ENCODE results near the gene HSBP1L1. TPM values are rescaled to one million over a fixed set of nuclear protein-coding genes. Genes with fewer than 3 reads are reported as not detected.

The HSBP1L1 gene
- total RNA-seq, 3 donors from 2014 or later, result 24.6 to 42.1 (median 38.3) TPM

GRCh38 chr18:79930020-79930642, 34.3 kb upstream of the HSBP1L1 start:
- DNase-seq (ENCODE audit: low spot score in 2 of 2), result no peak
- intact Hi-C loops (cut with DNase I; ENCODE audit: low total_unique reads), result no loop called here
- Histone ChIP-seq H3K9me3 (peaks cover 19 to 41% of the 10 kb centered on the region in 2 donors), H3K27ac (no peak overlapping the region), H3K4me3 (no peak overlapping the region), H3K27me3 (no peaks in the 10 kb centered on the region), H3K36me3 (no peaks in the 10 kb centered on the region), H3K4me1 (no peaks in the 10 kb centered on the region)
- TF ChIP-seq CTCF (IDR thresholded peaks at IDR 0.05) (no peak), POLR2AphosphoS5 (IDR thresholded peaks at IDR 0.05) (no peak), POLR2A (IDR thresholded peaks at IDR 0.05) (no peak)

- H3K4me1 ChIP-seq, result no peaks in the 10 kb centered on the region
- peak in 1 of 2 donors; percentile 10 for DNase-seq (ENCODE audit: low spot score in 2 of 2)
- no peak overlapping the region for H3K27ac ChIP-seq
- no peaks in the 10 kb centered on the region for H3K36me3 ChIP-seq
- no peak overlapping the region for H3K4me3 ChIP-seq
- TF ChIP-seq POLR2A (IDR thresholded peaks at IDR 0.05) (no peak), CTCF (IDR thresholded peaks at IDR 0.05) (no peak), POLR2AphosphoS5 (IDR thresholded peaks at IDR 0.05) (no peak)
- peaks cover 24 to 41% of the 10 kb centered on the region in 2 donors for H3K9me3 ChIP-seq
- H3K27me3 ChIP-seq, result no peaks in the 10 kb centered on the region
- intact Hi-C loops (cut with DNase I; ENCODE audit: low total_unique reads), result no loop called here
Measured at GRCh38 chr18:79931475-79931874, 33.0 kb upstream of the HSBP1L1 start.

GRCh38 chr18:79932907-79933306, 31.5 kb upstream of the HSBP1L1 start:
- Histone ChIP-seq H3K27ac (no peak overlapping the region), H3K36me3 (no peaks in the 10 kb centered on the region), H3K4me3 (no peak overlapping the region), H3K27me3 (no peaks in the 10 kb centered on the region), H3K9me3 (peaks cover 24 to 41% of the 10 kb centered on the region in 2 donors), H3K4me1 (no peaks in the 10 kb centered on the region)
- no peak for DNase-seq (ENCODE audit: low spot score in 2 of 2)
- no peak for TF ChIP-seq POLR2A (IDR thresholded peaks at IDR 0.05)
- TF ChIP-seq POLR2AphosphoS5 (IDR thresholded peaks at IDR 0.05), result no peak
- no peak for TF ChIP-seq CTCF (IDR thresholded peaks at IDR 0.05)
- intact Hi-C loops (cut with DNase I; ENCODE audit: low total_unique reads), result no loop called here

GRCh38 chr18:79933765-79934164, 30.7 kb upstream of the HSBP1L1 start:
- intact Hi-C loops (cut with DNase I; ENCODE audit: low total_unique reads), result no loop called here
- H3K9me3 ChIP-seq, result peaks cover 20 to 39% of the 10 kb centered on the region in 2 donors

More at GRCh38 chr18:79933765-79934164, 30.7 kb upstream of the HSBP1L1 start:
- H3K36me3 ChIP-seq, result no peaks in the 10 kb centered on the region
- H3K27me3 ChIP-seq, result no peaks in the 10 kb centered on the region
- no peaks in the 10 kb centered on the region for H3K4me1 ChIP-seq
- no peak for TF ChIP-seq POLR2A (IDR thresholded peaks at IDR 0.05)
- no peak for TF ChIP-seq CTCF (IDR thresholded peaks at IDR 0.05)
- TF ChIP-seq POLR2AphosphoS5 (IDR thresholded peaks at IDR 0.05), result no peak
- H3K27ac ChIP-seq, result no peak overlapping the region
- no peak overlapping the region for H3K4me3 ChIP-seq
- peak in 1 of 2 donors; percentile 50 for DNase-seq (ENCODE audit: low spot score in 2 of 2)

Measured in breast epithelium (tissue), 4 donors.